Fibroblast of skin of left biceps (primary cell): ENCODE results near the gene CTTNBP2.

Experiments
- DNase-seq, 2 experiments: peaks; one replicate each; pipeline ENCODE4 v3.0.0-alpha.2; 2013; ENCODE audit warnings: low read depth in 2 of 2

The CTTNBP2 gene

GRCh38 chr7:117825132-117825531, 48.1 kb downstream of the CTTNBP2 start:
- DNase-seq: no peak

GRCh38 chr7:117824592-117824991, 48.6 kb downstream of the CTTNBP2 start:
- no peak for DNase-seq

- DNase-seq: no peak
Observed at GRCh38 chr7:117819558-117819957, 53.7 kb downstream of the CTTNBP2 start.

GRCh38 chr7:117818232-117818631, 55.0 kb downstream of the CTTNBP2 start:
- DNase-seq: no peak

- no peak for DNase-seq
Observed at GRCh38 chr7:117816727-117817126, 56.5 kb downstream of the CTTNBP2 start.

- no peak for DNase-seq
Observed at GRCh38 chr7:117811696-117812095, 61.5 kb downstream of the CTTNBP2 start.

GRCh38 chr7:117810642-117811512, 62.4 kb downstream of the CTTNBP2 start:
- DNase-seq: no peak

GRCh38 chr7:117809958-117810357, 63.3 kb downstream of the CTTNBP2 start:
- DNase-seq: no peak

- no peak for DNase-seq
Observed at GRCh38 chr7:117808910-117809705, 64.1 kb downstream of the CTTNBP2 start.

GRCh38 chr7:117808341-117808757, 64.9 kb downstream of the CTTNBP2 start:
- DNase-seq: no peak

GRCh38 chr7:117807676-117808075, 65.6 kb downstream of the CTTNBP2 start:
- DNase-seq: no peak

- no peak for DNase-seq
Observed at GRCh38 chr7:117806011-117806410, 67.2 kb downstream of the CTTNBP2 start.

- DNase-seq: no peak
Observed at GRCh38 chr7:117805241-117805640, 68.0 kb downstream of the CTTNBP2 start.

- no peak for DNase-seq
Observed at GRCh38 chr7:117803476-117803875, 69.8 kb downstream of the CTTNBP2 start.

GRCh38 chr7:117802660-117803059, 70.6 kb downstream of the CTTNBP2 start:
- DNase-seq: no peak

- no peak for DNase-seq
Observed at GRCh38 chr7:117800841-117801240, 72.4 kb downstream of the CTTNBP2 start.

- no peak for DNase-seq
Observed at GRCh38 chr7:117800406-117800805, 72.8 kb downstream of the CTTNBP2 start.

GRCh38 chr7:117796889-117797288, 76.4 kb downstream of the CTTNBP2 start:
- no peak for DNase-seq

GRCh38 chr7:117793976-117794375, 79.3 kb downstream of the CTTNBP2 start:
- no peak for DNase-seq

GRCh38 chr7:117793521-117793920, 79.7 kb downstream of the CTTNBP2 start:
- DNase-seq: no peak

GRCh38 chr7:117791877-117792780, 81.1 kb downstream of the CTTNBP2 start:
- DNase-seq: no peak

GRCh38 chr7:117790731-117791130, 82.5 kb downstream of the CTTNBP2 start:
- DNase-seq: no peak
